ENCODE measurements around the gene GPR37.

Gene GPR37

DNA sequence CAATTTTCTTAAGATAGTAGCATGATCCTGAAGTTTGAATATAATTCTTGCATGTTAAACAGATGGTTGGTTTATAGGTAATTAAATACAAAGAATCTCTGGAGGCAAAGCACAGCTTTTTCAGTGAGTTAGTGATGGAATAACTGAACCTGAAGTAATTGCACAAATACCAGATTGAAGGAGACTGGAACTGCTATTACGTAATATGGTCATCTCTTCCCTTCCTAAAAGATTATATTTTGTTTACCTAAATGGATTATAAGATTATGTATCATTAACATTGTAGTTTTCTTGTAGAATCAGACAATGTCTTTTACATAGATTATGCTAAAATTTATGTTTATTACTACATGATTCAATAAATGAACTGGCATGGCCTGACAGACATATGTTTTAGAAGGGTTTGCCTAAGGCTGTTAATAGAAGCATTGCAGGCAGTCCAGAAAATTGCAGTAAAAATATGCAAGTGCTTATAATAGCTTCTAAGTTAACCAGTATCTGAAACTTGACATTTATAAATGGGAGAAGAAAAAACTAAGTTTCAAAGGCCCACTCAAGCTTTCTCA, 35.8 kb upstream of the GPR37 start:
- TF ChIP-seq, protein P1, sequence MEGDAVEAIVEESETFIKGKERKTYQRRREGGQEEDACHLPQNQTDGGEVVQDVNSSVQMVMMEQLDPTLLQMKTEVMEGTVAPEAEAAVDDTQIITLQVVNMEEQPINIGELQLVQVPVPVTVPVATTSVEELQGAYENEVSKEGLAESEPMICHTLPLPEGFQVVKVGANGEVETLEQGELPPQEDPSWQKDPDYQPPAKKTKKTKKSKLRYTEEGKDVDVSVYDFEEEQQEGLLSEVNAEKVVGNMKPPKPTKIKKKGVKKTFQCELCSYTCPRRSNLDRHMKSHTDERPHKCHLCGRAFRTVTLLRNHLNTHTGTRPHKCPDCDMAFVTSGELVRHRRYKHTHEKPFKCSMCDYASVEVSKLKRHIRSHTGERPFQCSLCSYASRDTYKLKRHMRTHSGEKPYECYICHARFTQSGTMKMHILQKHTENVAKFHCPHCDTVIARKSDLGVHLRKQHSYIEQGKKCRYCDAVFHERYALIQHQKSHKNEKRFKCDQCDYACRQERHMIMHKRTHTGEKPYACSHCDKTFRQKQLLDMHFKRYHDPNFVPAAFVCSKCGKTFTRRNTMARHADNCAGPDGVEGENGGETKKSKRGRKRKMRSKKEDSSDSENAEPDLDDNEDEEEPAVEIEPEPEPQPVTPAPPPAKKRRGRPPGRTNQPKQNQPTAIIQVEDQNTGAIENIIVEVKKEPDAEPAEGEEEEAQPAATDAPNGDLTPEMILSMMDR (IDR thresholded peaks at IDR 0.05; ENCODE audit: extremely low read depth, missing control alignments): no peak

GRCh38 chr7:124800386-124800785, 34.8 kb upstream of the GPR37 start:
- TF ChIP-seq, protein P1 (IDR thresholded peaks at IDR 0.05; ENCODE audit: extremely low read depth, missing control alignments): no peak
- no peak for DNase-seq (ENCODE audit: low spot score)

More for the DNA sequence above, 35.8 kb upstream of the GPR37 start:
- no peak for DNase-seq (ENCODE audit: low spot score)

GRCh38 chr7:124799448-124799847, 33.9 kb upstream of the GPR37 start:
- TF ChIP-seq, protein P1 (IDR thresholded peaks at IDR 0.05; ENCODE audit: extremely low read depth, missing control alignments): no peak
- no peak for DNase-seq (ENCODE audit: low spot score)

DNA sequence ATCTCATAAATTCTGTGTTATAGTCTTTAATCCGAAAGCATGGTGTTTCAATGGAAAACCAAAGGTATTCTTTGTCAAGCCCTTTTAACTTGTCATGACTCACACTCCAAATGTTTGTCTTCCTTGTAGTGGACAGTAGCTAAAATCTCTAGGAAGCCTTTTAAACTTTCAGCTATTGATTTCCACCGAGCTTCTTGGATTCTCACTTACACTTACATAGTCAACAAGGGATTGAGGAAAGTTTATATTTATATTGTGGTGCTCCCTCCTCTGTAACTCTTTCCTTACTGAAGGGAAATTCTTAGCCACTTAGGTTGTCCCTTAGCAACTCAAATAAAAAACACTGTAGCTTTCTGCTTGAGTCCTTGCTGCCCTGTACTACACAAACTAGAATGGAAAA, 31.2 kb upstream of the GPR37 start:
- TF ChIP-seq, protein P1 (IDR thresholded peaks at IDR 0.05; ENCODE audit: extremely low read depth, missing control alignments): no peak
- DNase-seq (ENCODE audit: low spot score): no peak

GRCh38 chr7:124792696-124793095, 27.1 kb upstream of the GPR37 start:
- DNase-seq (ENCODE audit: low spot score): no peak
- TF ChIP-seq, protein P1 (IDR thresholded peaks at IDR 0.05; ENCODE audit: extremely low read depth, missing control alignments): no peak

- TF ChIP-seq, protein P1 (IDR thresholded peaks at IDR 0.05; ENCODE audit: extremely low read depth, missing control alignments): no peak
- DNase-seq (ENCODE audit: low spot score): no peak
Measured at GRCh38 chr7:124792002-124792401, 26.4 kb upstream of the GPR37 start.

DNA sequence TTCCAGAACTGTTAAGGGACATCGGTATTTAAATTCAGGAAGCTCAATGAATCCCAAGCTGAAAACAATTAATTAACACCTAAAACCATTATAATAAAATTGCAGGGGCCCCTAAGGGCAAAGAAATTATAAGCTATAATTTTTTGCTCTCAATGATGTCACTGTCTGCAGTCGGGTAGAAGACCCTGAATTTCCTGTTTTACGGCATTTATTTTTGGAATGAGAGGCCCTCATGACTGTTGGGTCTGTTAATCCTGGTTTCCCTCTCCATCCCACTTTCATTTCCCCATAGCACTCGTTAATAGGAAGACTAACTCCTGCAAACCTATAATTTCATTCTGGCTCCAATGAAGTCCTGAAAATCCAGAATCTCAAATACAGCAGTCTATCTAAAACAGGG, 25.8 kb upstream of the GPR37 start:
- DNase-seq (ENCODE audit: low spot score): no peak
- TF ChIP-seq, protein P1 (IDR thresholded peaks at IDR 0.05; ENCODE audit: extremely low read depth, missing control alignments): no peak

Data from GM20000 (cell line).